ENCODE results near the gene FSIP2.
"Not testable (repeated sequence)": the region's sequence is repeated elsewhere in the genome, so short reads cannot be mapped to it uniquely, and the experiment has no call there.

The FSIP2 gene

DNA sequence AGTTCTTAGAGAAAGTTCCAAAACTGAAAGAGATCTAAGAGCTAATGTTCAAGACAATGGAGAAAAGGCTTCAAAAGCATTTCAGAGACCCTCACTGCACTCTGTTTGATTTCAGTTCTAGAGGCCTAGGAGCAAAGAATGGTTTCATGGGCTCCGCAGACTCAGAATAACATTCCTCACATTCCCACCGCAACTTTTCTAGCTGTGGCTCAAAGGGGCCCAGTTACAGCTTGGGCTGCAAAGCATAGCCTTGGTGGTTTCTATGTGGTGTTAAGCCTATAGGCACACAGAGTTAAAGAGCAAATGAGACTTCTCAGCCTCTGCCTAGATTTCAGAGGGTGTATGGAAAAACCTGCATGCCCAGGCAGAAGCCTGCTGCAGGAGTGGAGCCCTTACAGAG, 73.0 kb downstream of the FSIP2 start:
- no peak for DNase-seq

DNA sequence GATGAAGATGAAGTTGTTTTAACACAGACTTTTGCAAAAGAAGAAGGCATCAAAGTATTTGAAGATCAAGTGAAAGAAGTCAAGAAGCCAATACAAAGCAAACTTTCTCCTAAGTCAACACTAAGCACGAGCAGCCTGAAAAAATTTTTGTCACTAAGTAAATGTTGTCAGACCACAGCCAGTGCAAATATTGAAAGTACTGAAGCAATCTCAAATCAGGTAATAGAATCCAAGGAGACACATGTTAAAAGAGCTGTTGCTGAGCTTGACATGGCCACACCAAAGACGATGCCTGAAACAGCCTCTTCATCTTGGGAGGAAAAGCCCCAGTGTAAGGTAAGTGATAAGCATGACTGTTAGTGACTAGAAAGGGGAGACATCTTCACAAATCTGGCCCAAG, 75.1 kb downstream of the FSIP2 start:
- no peak for DNase-seq

DNA sequence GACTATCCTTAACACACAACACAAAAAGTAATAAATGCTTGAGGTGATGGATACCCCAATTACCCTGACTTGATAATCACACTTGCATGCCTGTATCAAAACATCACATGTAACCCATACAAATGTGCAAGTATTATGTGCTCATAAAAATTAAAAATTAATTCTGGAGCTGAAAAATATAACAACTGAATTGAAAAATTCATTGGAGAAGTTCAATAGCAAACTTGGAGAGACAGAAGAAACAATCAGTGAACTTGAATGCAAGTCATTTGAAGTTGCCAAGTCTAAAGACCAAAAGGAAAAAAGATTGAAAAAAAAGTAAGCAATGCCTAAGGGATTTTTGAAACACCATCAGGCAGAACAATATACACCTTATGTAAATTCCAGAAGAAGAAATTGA, 79.4 kb downstream of the FSIP2 start:
- DNase-seq: no peak

- no peak for DNase-seq
Measured at GRCh38 chr2:185821467-185821866, 82.9 kb downstream of the FSIP2 start.

DNA sequence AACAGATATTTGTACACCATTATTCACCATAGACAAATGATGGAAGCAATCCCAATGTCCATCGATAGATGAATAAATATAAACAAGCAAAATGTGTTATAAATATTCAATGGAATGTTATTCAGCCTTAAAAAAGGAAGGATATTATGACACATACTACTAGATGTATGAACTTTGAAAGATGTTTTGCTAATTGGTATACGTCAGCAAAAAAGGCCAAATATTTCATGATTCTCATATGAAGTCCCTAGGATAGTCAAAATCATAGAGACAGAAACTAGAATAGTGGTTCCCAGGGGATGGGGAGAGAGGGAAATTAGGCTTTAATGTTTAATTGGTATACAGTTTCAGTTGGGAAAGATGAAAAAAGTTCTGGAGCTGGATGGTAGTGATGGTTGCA, 85.2 kb downstream of the FSIP2 start:
- DNase-seq: no peak

- no peak for DNase-seq
Measured at GRCh38 chr2:185825557-185825956, 87.0 kb downstream of the FSIP2 start.

DNA sequence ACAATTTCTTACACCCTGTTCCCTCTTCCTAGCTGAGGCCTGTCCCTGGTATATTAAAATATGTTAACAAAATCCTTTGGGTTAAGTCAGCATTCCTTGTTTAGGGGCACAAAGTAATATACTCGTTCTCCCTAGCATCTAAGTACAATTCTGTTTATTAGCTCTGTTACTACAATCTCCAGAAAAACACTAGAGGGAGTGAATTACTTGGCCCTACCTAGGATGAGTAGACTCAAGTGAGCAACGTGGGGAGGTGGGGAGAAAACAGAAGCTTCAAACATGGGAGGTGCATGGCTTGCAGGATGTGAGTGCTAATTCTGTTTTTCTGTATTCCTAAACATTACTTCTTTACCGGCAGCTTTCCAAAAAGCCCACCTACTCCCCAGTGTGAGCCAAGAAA, 89.7 kb downstream of the FSIP2 start:
- no peak for DNase-seq

GRCh38 chr2:185833864-185834263, 95.3 kb downstream of the FSIP2 start:
- DNase-seq: peak; percentile 49

DNA sequence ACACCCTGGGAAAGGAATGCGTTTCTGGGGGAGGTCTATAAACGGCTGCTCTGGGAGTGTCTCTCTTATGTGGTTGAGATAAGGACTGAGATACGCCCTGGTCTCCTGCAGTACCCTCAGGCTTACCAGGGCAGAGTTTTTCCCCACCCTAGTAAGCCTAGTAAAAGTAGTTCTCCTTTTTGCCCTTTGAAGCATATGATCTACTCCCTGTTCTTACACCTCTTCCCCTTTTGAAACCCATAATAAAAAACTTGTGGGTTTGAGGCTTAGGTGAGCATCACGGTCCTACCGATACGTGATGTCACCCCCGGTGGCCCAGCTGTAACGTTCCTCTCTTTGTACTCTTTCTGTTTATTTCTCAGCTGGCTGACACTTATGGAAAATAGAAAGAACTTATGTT, 97.4 kb downstream of the FSIP2 start:
- no peak for DNase-seq

DNA sequence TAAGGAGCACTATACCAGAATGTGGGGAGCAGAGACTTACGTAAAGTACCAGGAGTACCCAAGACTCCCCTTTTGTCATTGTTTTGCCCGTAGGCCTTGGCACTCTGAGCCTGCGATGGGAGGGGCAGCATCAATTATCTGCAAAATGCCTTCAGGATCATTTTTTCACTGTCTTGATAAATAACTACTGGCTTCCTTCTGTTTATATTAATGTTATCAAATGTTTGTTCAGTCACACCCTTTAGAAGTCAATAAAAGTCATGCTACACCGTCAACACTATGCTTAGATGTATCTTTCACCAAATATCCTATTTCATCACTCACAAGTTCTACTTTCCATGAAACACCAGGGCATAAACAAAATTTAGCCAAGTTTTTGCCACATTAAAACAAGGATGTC, 116.3 kb downstream of the FSIP2 start:
- no peak for DNase-seq

DNA sequence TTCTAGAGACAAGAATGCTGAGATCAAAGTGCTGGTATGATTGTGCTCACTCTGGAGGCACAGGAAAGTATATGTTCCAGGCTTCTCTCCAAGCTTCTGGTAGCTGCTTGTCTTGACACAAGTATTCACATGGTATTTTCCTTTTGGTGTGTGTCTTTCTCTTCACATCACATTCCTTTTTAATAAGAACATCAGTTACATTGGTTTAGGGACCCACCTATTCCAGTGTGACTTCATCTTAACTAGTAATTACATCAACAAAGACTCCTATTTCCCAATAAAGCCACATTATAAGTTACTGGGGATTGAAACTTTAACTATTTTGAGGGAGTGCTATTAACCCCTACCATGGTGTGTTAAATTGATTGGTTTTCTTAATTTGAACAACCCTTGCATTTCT, 119.1 kb downstream of the FSIP2 start:
- peak; percentile 22 for DNase-seq

DNA sequence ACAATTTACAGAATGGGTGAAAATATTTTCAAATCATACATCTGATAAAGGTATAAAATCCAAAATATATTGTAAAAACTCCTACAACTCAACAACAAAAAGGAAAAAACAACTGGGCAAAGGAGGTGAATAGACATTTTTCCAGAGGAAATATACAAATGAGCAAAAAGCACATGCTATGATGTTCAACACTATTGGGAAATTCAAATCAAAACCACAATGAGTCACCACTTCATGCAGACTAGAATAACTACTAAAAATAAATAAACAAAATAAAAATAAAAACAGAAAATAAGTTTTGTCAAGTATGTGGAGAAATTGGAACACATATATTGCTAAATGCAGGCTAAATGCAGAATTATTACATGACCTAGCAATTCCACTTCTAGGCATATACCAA, 120.9 kb downstream of the FSIP2 start:
- DNase-seq: peak; percentile 61

DNA sequence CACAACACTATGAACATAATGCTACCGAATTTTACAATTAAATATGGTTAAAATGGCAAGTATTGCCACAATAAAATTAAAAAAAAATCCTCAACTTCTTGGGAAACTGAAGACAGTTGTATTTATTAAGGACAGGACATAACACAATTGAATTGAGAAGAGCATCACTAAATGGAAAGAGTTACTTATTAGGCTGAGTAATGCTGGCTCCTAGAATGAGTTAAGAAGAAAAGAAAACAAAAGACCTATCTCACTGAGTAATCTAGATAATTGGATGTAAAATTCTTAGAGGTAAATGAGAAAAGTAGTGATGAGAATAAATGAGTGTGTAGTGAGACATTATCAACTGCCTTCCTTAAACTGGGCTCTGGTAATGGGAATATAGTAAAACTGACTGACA, 121.7 kb downstream of the FSIP2 start:
- no peak for DNase-seq

DNA sequence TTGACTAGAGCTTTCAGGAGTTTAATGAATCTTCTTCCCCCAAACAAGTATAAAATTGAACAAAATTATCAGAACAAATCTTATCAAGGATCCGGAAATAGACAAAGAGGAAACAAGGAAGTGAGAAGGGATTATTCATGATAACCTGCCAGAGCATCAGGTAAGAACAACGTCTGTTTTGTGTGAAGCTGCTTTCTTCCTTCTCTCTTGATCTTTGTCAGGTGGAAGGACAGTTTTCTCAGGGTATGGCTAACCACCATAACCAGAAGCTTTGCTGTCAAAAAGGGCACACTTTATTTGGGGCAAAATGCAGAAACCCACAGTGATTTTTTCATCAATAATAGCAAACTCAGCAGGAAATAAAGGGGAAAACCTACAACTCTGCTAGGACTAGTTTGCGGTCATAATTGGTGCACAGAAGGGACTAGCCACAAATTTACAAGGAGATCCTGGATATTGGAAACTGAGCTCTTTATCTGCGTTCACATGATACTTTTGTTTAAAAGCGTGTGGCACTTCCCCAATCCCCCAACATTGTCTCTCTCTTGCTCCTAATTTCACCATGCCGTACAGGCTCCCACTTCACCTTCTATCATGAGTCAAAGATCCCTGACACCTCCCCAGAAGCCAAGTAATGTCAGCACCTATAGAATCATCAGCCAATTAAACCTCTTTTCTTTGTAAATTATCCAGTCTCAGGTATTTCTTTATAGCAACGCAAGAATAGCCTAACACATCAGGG, 124.2 kb downstream of the FSIP2 start:
- DNase-seq: no peak

GRCh38 chr2:185864468-185865260, 126.1 kb downstream of the FSIP2 start:
- DNase-seq: not testable (repeated sequence)

- no peak for DNase-seq
Measured at GRCh38 chr2:185875136-185875931, 136.7 kb downstream of the FSIP2 start.

- no peak for DNase-seq
Measured at GRCh38 chr2:185876234-185876633, 137.6 kb downstream of the FSIP2 start.

DNA sequence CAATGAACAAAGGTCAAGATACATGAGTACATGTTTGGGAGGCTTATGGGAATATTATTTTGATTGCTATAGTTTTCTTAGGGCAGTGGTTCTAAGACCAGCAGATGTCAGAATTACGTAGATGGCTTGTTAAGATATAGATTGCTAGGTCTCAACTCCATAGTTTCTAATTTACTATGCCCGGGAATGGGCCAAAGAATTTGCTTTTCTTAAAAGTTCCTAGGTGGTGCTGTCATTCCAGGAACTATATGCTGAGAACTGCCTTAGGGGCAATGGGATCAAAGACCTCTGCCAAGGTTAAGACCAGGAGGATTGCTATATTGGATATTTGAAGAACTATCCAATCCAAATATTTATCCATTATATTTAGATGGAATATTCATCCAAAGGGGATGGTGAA, 141.8 kb downstream of the FSIP2 start:
- no peak for DNase-seq

Measured in HCEC 1CT (cell line).